H1 (cell line): ENCODE measurements around the gene GBP7.

Experiments used
- CBX5 ChIP-seq: fragments of 300-800, 300-1000 bp; sonication (generic); IDR thresholded peaks from 2 replicates; pipeline ENCODE4 v1.7.1; 2016; ENCODE audit warnings: antibody characterized with exemption, low read length, low read depth
- CREB1 ChIP-seq: IDR thresholded peaks from 2 replicates; pipeline ENCODE4 v1.6.1; 2012; ENCODE audit warnings: inconsistent platforms
- CTCF ChIP-seq, 3 experiments: IDR thresholded peaks; 1 replicate in 2 of 3; 2 replicates in 1 of 3; pipeline versions ENCODE4 v1.5.1 to v1.6.1; 2011; ENCODE audit warnings: low read length in 3 of 3, mild to moderate bottlenecking in 3 of 3, inconsistent platforms in 2 of 3, low read depth in 1 of 3, moderate library complexity in 1 of 3; ENCODE audit not compliant: insufficient read depth in 1 of 3; ENCODE audit errors: control extremely low read depth in 1 of 3
- EZH2 ChIP-seq: fragments of 200-600 bp; sonication (generic); IDR thresholded peaks from 2 replicates; pipeline ENCODE4 v1.7.1; 2012; ENCODE audit warnings: low read depth, mild to moderate bottlenecking, moderate library complexity, low read length, inconsistent platforms; ENCODE audit not compliant: severe bottlenecking
- GABPA ChIP-seq: IDR thresholded peaks from 2 replicates; pipeline ENCODE4 v1.6.1; 2011; ENCODE audit warnings: mild to moderate bottlenecking, low read length, moderate library complexity, borderline replicate concordance; ENCODE audit not compliant: insufficient read depth
- MAFK ChIP-seq: IDR thresholded peaks from 2 replicates; pipeline ENCODE4 v1.6.1; 2012; ENCODE audit warnings: low read depth, mild to moderate bottlenecking, improper control_type of control experiment, low read length
- NRF1 ChIP-seq: IDR thresholded peaks from 2 replicates; pipeline ENCODE4 v1.6.1; 2011; ENCODE audit warnings: mild to moderate bottlenecking, low read depth, low read length, improper control_type of control experiment
- POLR2A ChIP-seq, 2 experiments: IDR thresholded peaks; 1 replicate in 1 of 2; 2 replicates in 1 of 2; pipeline ENCODE4 v1.6.1; 2011; ENCODE audit warnings: low read depth in 2 of 2, low read length in 2 of 2, mild to moderate bottlenecking in 2 of 2; ENCODE audit errors: control extremely low read depth in 1 of 2
- POLR2AphosphoS5 ChIP-seq: IDR thresholded peaks from 2 replicates; pipeline ENCODE4 v1.6.1; 2011; ENCODE audit warnings: low read depth, low read length
- RFX5 ChIP-seq: IDR thresholded peaks from 2 replicates; pipeline ENCODE4 v1.6.1; 2011; ENCODE audit warnings: low read depth, low read length, improper control_type of control experiment, borderline replicate concordance
- SP1 ChIP-seq: IDR thresholded peaks from 2 replicates; pipeline ENCODE4 v1.6.1; 2011; ENCODE audit warnings: low read depth, low read length
- TF ChIP-seq, protein P1 (sequence below): IDR thresholded peaks from 2 replicates; pipeline ENCODE4 v1.6.1; 2011; ENCODE audit warnings: low read length, improper control_type of control experiment
- TF ChIP-seq, protein P2 (sequence below): fragments of 300-600 bp; sonication (generic); IDR thresholded peaks from 2 replicates; pipeline ENCODE4 v1.7.1; 2012; ENCODE audit warnings: low read length, moderate library complexity, mild to moderate bottlenecking, inconsistent platforms; ENCODE audit not compliant: insufficient replicate concordance

DNA sequence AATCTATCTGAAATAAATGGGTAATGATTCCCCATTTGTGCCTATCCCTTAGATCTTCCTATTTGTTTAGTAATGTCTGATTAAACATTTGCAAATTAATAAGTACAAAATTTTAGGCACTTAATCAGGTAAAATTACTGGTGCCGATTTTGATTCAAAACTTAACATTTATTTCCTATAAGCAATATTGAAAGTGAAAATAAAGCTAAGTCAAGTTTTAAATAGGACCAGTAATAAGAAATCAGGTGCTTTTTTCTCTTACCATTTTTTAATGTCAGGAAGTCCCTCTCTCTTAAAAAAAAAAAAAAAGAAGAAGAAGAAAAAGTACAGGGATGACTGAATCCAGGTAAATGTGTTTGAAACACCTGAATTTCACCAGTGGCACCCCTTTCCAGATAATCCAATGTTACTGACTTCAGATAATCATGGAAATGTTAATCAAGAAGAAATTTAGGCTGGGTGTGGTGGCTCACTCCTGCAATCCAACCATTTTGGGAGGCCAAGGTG lies 23.8 kb upstream of the GBP7 start:
- TF ChIP-seq CTCF (IDR thresholded peaks at IDR 0.05; ENCODE audit: control extremely low read depth in 1 of 3, insufficient read depth in 1 of 3, low read depth in 1 of 3, low read length in 3 of 3) (no peak), GABPA (no peak), POLR2AphosphoS5 (no peak), EZH2 (no peak), MAFK (no peak), NRF1 (no peak), CBX5 (no peak), POLR2A (IDR thresholded peaks at IDR 0.05; ENCODE audit: control extremely low read depth in 1 of 2, low read depth in 2 of 2, low read length in 2 of 2) (no peak), RFX5 (no peak), SP1 (no peak), CREB1 (no peak)
- TF ChIP-seq, protein P1, sequence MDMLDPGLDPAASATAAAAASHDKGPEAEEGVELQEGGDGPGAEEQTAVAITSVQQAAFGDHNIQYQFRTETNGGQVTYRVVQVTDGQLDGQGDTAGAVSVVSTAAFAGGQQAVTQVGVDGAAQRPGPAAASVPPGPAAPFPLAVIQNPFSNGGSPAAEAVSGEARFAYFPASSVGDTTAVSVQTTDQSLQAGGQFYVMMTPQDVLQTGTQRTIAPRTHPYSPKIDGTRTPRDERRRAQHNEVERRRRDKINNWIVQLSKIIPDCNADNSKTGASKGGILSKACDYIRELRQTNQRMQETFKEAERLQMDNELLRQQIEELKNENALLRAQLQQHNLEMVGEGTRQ: no peak
- TF ChIP-seq, protein P2, sequence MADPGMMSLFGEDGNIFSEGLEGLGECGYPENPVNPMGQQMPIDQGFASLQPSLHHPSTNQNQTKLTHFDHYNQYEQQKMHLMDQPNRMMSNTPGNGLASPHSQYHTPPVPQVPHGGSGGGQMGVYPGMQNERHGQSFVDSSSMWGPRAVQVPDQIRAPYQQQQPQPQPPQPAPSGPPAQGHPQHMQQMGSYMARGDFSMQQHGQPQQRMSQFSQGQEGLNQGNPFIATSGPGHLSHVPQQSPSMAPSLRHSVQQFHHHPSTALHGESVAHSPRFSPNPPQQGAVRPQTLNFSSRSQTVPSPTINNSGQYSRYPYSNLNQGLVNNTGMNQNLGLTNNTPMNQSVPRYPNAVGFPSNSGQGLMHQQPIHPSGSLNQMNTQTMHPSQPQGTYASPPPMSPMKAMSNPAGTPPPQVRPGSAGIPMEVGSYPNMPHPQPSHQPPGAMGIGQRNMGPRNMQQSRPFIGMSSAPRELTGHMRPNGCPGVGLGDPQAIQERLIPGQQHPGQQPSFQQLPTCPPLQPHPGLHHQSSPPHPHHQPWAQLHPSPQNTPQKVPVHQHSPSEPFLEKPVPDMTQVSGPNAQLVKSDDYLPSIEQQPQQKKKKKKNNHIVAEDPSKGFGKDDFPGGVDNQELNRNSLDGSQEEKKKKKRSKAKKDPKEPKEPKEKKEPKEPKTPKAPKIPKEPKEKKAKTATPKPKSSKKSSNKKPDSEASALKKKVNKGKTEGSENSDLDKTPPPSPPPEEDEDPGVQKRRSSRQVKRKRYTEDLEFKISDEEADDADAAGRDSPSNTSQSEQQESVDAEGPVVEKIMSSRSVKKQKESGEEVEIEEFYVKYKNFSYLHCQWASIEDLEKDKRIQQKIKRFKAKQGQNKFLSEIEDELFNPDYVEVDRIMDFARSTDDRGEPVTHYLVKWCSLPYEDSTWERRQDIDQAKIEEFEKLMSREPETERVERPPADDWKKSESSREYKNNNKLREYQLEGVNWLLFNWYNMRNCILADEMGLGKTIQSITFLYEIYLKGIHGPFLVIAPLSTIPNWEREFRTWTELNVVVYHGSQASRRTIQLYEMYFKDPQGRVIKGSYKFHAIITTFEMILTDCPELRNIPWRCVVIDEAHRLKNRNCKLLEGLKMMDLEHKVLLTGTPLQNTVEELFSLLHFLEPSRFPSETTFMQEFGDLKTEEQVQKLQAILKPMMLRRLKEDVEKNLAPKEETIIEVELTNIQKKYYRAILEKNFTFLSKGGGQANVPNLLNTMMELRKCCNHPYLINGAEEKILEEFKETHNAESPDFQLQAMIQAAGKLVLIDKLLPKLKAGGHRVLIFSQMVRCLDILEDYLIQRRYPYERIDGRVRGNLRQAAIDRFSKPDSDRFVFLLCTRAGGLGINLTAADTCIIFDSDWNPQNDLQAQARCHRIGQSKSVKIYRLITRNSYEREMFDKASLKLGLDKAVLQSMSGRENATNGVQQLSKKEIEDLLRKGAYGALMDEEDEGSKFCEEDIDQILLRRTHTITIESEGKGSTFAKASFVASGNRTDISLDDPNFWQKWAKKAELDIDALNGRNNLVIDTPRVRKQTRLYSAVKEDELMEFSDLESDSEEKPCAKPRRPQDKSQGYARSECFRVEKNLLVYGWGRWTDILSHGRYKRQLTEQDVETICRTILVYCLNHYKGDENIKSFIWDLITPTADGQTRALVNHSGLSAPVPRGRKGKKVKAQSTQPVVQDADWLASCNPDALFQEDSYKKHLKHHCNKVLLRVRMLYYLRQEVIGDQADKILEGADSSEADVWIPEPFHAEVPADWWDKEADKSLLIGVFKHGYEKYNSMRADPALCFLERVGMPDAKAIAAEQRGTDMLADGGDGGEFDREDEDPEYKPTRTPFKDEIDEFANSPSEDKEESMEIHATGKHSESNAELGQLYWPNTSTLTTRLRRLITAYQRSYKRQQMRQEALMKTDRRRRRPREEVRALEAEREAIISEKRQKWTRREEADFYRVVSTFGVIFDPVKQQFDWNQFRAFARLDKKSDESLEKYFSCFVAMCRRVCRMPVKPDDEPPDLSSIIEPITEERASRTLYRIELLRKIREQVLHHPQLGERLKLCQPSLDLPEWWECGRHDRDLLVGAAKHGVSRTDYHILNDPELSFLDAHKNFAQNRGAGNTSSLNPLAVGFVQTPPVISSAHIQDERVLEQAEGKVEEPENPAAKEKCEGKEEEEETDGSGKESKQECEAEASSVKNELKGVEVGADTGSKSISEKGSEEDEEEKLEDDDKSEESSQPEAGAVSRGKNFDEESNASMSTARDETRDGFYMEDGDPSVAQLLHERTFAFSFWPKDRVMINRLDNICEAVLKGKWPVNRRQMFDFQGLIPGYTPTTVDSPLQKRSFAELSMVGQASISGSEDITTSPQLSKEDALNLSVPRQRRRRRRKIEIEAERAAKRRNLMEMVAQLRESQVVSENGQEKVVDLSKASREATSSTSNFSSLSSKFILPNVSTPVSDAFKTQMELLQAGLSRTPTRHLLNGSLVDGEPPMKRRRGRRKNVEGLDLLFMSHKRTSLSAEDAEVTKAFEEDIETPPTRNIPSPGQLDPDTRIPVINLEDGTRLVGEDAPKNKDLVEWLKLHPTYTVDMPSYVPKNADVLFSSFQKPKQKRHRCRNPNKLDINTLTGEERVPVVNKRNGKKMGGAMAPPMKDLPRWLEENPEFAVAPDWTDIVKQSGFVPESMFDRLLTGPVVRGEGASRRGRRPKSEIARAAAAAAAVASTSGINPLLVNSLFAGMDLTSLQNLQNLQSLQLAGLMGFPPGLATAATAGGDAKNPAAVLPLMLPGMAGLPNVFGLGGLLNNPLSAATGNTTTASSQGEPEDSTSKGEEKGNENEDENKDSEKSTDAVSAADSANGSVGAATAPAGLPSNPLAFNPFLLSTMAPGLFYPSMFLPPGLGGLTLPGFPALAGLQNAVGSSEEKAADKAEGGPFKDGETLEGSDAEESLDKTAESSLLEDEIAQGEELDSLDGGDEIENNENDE: no peak
